AG10803 (cell line): ENCODE measurements around the gene IMPG1.

Source experiments
- DNase-seq: peaks from one replicate; pipeline ENCODE4 v3.0.0; 2010; ENCODE audit warnings: low read depth
- H3K4me3 ChIP-seq: 2 replicates; pipeline ENCODE4 v1.5.1; 2011; ENCODE audit warnings: mild to moderate bottlenecking, low read length, control low read depth
- CTCF ChIP-seq: conservative IDR thresholded peaks from 2 replicates; pipeline ENCODE4 v1.5.1; 2011; ENCODE audit warnings: mild to moderate bottlenecking, low read length, control low read depth, inconsistent platforms

IMPG1 gene

DNA sequence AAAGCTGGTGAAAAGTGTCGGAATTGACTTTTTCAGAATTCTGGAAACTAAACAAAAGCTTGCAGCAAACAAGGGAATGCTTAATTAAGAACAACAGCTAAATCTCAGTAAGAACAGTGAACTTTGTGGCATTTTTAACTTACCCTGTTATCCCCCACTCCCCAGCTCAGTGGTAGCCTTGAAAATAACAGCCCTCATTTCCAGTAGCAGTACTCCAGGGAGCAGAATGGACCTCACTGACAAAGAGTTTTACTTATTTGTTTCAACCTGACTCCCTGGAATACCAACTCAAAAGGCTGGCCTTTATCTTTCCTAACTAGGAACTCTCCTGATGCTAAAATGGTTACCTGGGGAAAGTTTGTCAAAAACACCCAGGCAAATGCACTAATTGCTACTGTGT, 108.9 kb downstream of the IMPG1 start:
- H3K4me3 ChIP-seq: no peak overlapping the region
- no peak for DNase-seq
- TF ChIP-seq CTCF: no peak

DNA sequence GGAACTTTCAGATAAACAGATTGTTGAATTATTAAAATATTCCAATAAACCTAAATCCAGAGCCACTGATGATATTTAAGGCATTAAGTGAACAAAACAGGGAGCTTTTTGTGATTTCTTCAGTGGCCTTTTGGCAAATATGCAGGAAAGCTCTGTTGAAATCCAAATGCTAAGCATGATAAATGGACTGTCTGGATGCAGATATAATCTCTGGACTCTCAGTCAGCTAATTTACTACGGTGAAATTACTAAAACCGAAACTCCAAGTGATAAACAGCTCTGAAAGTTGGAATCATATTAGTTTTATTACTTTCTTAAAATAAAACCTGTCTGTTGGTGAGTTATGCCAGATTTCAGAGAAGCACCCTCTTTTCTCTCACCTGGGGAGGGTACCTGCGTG, 120.3 kb downstream of the IMPG1 start:
- DNase-seq: no peak
- TF ChIP-seq CTCF: no peak
- H3K4me3 ChIP-seq: no peak overlapping the region

- no peak for DNase-seq
- H3K4me3 ChIP-seq: no peak overlapping the region
- no peak for TF ChIP-seq CTCF
Observed at GRCh38 chr6:75947935-75948334, 124.5 kb downstream of the IMPG1 start.

- no peak overlapping the region for H3K4me3 ChIP-seq
- no peak for DNase-seq
- TF ChIP-seq CTCF: no peak
Observed at GRCh38 chr6:75946146-75946831, 126.2 kb downstream of the IMPG1 start.

GRCh38 chr6:75943381-75943780, 129.1 kb downstream of the IMPG1 start:
- H3K4me3 ChIP-seq: no peak overlapping the region
- DNase-seq: no peak
- no peak for TF ChIP-seq CTCF

- no peak for TF ChIP-seq CTCF
- H3K4me3 ChIP-seq: no peak overlapping the region
- no peak for DNase-seq
Observed at GRCh38 chr6:75941509-75941908, 131.0 kb downstream of the IMPG1 start.

DNA sequence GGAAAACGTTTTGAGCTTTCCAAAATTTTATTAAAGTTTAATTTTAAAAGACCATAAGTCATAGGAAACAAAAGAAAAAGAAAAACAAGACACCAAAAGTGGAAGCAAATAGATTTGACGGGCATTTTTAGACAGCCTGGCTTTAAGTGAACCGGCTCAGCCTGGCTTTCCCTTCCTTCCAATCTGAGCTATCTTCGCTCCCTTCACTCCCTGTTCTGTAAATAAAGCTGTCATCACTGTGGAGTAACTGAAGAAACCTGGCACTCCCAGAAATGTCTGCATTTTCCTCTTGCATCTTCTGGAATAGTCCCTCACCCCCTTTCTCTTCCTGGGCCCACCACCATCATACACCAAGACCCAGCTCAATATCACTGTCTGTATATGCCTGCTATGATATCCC, 131.9 kb downstream of the IMPG1 start:
- DNase-seq: no peak
- no peak for TF ChIP-seq CTCF
- no peak overlapping the region for H3K4me3 ChIP-seq
